AG09319 (cell line): ENCODE measurements around the gene PI4KA.
A peak's percentile ranks its signal among the peaks of the same experiment; 100 is the strongest.
"Not testable (repeated sequence)": the region's sequence is repeated elsewhere in the genome, so short reads cannot be mapped to it uniquely, and the experiment has no call there.

Source experiments
- DNase-seq: peaks from one replicate; pipeline ENCODE4 v3.0.0-alpha.2; 2010; ENCODE audit warnings: low read depth; ENCODE audit errors: extremely low read depth
- CTCF ChIP-seq: IDR thresholded peaks from 2 replicates; pipeline ENCODE4 v1.5.1; 2011; ENCODE audit warnings: low read depth, mild to moderate bottlenecking, inconsistent platforms, low read length, moderate library complexity

Gene PI4KA

GRCh38 chr22:20724676-20725454, 133.7 kb downstream of the PI4KA start:
- DNase-seq: no peak
- TF ChIP-seq CTCF: no peak

GRCh38 chr22:20721409-20722218, 137.0 kb downstream of the PI4KA start:
- TF ChIP-seq CTCF: no peak
- no peak for DNase-seq

- no peak for TF ChIP-seq CTCF
- DNase-seq: no peak
Observed at GRCh38 chr22:20720692-20721408, 137.8 kb downstream of the PI4KA start.

- not testable (repeated sequence) for DNase-seq
Observed at GRCh38 chr22:20718727-20719126, 139.9 kb downstream of the PI4KA start.

- not testable (repeated sequence) for DNase-seq
Observed at GRCh38 chr22:20717981-20718380, 140.6 kb downstream of the PI4KA start.

GRCh38 chr22:20717213-20717866, 141.3 kb downstream of the PI4KA start:
- not testable (repeated sequence) for DNase-seq

- DNase-seq: not testable (repeated sequence)
Observed at GRCh38 chr22:20713116-20713515, 145.5 kb downstream of the PI4KA start.

- DNase-seq: not testable (repeated sequence)
Observed at GRCh38 chr22:20709966-20710365, 148.6 kb downstream of the PI4KA start.

GRCh38 chr22:20707549-20708118, 151.0 kb downstream of the PI4KA start:
- not testable (repeated sequence) for DNase-seq

GRCh38 chr22:20703816-20704609, 154.6 kb downstream of the PI4KA start:
- not testable (repeated sequence) for DNase-seq

- not testable (repeated sequence) for DNase-seq
Observed at GRCh38 chr22:20703414-20703806, 155.2 kb downstream of the PI4KA start.

GRCh38 chr22:20702546-20703413, 155.8 kb downstream of the PI4KA start:
- peak; percentile 83 for DNase-seq

GRCh38 chr22:20702175-20702545, 156.5 kb downstream of the PI4KA start:
- not testable (repeated sequence) for DNase-seq

- not testable (repeated sequence) for DNase-seq
Observed at GRCh38 chr22:20701680-20702136, 156.9 kb downstream of the PI4KA start.
